GM23248 (cell line): Measurements from ENCODE around the gene BASP1.

Source experiments
- EZH2 ChIP-seq: fragments of 200-600 bp; sonication (generic); IDR thresholded peaks from 2 replicates; pipeline ENCODE4 v1.6.1; 2018; ENCODE audit warnings: antibody characterized with exemption, mild to moderate bottlenecking; ENCODE audit not compliant: insufficient read depth, poor library complexity, severe bottlenecking
- EZH2phosphoT487 ChIP-seq: fragments of 200-600 bp; sonication (generic); IDR thresholded peaks from 2 replicates; pipeline ENCODE4 v1.6.1; 2018; ENCODE audit warnings: antibody characterized with exemption, moderate library complexity, mild to moderate bottlenecking, low read depth; ENCODE audit not compliant: insufficient read depth

DNA sequence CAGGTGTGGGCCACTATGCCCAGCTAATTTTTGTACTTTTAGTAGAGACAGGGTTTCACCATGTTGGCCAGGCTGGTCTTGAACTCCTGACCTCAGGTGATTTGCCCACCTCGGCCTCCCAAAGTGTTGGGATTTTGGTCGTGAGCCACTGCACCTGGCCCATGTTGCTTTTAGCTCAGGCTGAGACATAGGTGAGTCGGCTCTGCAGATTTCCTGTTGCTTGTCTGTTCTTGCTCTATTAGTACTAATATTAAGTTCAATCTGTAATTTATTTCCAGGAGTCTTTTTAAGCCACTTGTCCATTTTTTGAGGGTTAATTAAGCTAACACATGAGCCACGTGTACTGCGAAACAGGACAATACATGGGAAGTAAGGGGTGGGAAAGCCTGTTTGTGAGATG is 21.4 kb upstream of the BASP1 start:
- TF ChIP-seq EZH2phosphoT487 = no peak
- no peak for TF ChIP-seq EZH2
